Amygdala (tissue), 56 donors: ENCODE measurements around the gene HECTD4.
"Not testable (repeated sequence)": the region's sequence is repeated elsewhere in the genome, so short reads cannot be mapped to it uniquely, and the experiment has no call there.

ENCODE experiments used
- DNase-seq, 56 donors: peaks; one replicate each; lab custom pipeline; 2025; lab: John Stamatoyannopoulos, UW

HECTD4 gene

GRCh38 chr12:112168561-112168971 lies 213.7 kb downstream of the HECTD4 start:
- DNase-seq = no peak

GRCh38 chr12:112167718-112168525 lies 214.3 kb downstream of the HECTD4 start:
- no peak for DNase-seq

GRCh38 chr12:112167031-112167461 lies 215.2 kb downstream of the HECTD4 start:
- no peak for DNase-seq

- no peak for DNase-seq
Measured at GRCh38 chr12:112166051-112167015, 215.9 kb downstream of the HECTD4 start.

GRCh38 chr12:112165624-112166023 lies 216.6 kb downstream of the HECTD4 start:
- no peak for DNase-seq

GRCh38 chr12:112164011-112164660 lies 218.1 kb downstream of the HECTD4 start:
- no peak for DNase-seq

GRCh38 chr12:112163471-112163991 lies 218.7 kb downstream of the HECTD4 start:
- DNase-seq = no peak

GRCh38 chr12:112163056-112163455 lies 219.2 kb downstream of the HECTD4 start:
- peak in 1 of 56 donors; percentile 30 for DNase-seq

GRCh38 chr12:112162241-112162790 lies 219.9 kb downstream of the HECTD4 start:
- no peak for DNase-seq

GRCh38 chr12:112161711-112162110 lies 220.5 kb downstream of the HECTD4 start:
- no peak for DNase-seq

- DNase-seq = no peak
Measured at GRCh38 chr12:112160611-112161010, 221.6 kb downstream of the HECTD4 start.

GRCh38 chr12:112159146-112159541 lies 223.1 kb downstream of the HECTD4 start:
- no peak for DNase-seq

- DNase-seq = not testable (repeated sequence)
Measured at GRCh38 chr12:112158461-112159145, 223.6 kb downstream of the HECTD4 start.

GRCh38 chr12:112153893-112154219 lies 228.4 kb downstream of the HECTD4 start:
- DNase-seq = no peak

- DNase-seq = no peak
Measured at GRCh38 chr12:112153181-112153892, 228.9 kb downstream of the HECTD4 start.

- DNase-seq = no peak
Measured at GRCh38 chr12:112151766-112152541, 230.3 kb downstream of the HECTD4 start.

GRCh38 chr12:112149596-112149995 lies 232.6 kb downstream of the HECTD4 start:
- no peak for DNase-seq

GRCh38 chr12:112148031-112148513 lies 234.2 kb downstream of the HECTD4 start:
- DNase-seq = no peak
